CD4-positive, alpha-beta T cell treated with Interleukin-15 for 4 hours (primary cell): Measurements from ENCODE around the gene ABCA6.
"Not testable (repeated sequence)": the region's sequence is repeated elsewhere in the genome, so short reads cannot be mapped to it uniquely, and the experiment has no call there.

Experiments used
- DNase-seq: peaks from one replicate; pipeline ENCODE4 v3.0.0-alpha.2; 2020; ENCODE audit warnings: low spot score

ABCA6 gene

GRCh38 chr17:69141431-69142174 lies at the start of gene ABCA6:
Gene ABCA6, minus strand, starts transcription at chr17:69141895. Its CDS starts 1,192 bp downstream, at chr17:69140703.
- DNase-seq: no peak

- no peak for DNase-seq
These were observed 47.1 kb upstream of the ABCA6 start for GRCh38 chr17:69188796-69189195.

GRCh38 chr17:69188064-69188463 lies 46.4 kb upstream of the ABCA6 start:
- no peak for DNase-seq

- no peak for DNase-seq
These were observed 45.6 kb upstream of the ABCA6 start for GRCh38 chr17:69187294-69187693.

- no peak for DNase-seq
These were observed 37.7 kb upstream of the ABCA6 start for GRCh38 chr17:69179227-69179952.

GRCh38 chr17:69176457-69176795 lies 34.7 kb upstream of the ABCA6 start:
- no peak for DNase-seq

- no peak for DNase-seq
These were observed 34.1 kb upstream of the ABCA6 start for GRCh38 chr17:69175625-69176456.

- DNase-seq: no peak
These were observed 33.5 kb upstream of the ABCA6 start for GRCh38 chr17:69175262-69175624.

- DNase-seq: no peak
These were observed 31.4 kb upstream of the ABCA6 start for GRCh38 chr17:69173118-69173517.

GRCh38 chr17:69170377-69170776 lies 28.7 kb upstream of the ABCA6 start:
- DNase-seq: no peak

- DNase-seq: not testable (repeated sequence)
These were observed 26.9 kb upstream of the ABCA6 start for GRCh38 chr17:69168642-69169041.

- no peak for DNase-seq
These were observed 25.3 kb upstream of the ABCA6 start for GRCh38 chr17:69166957-69167356.

GRCh38 chr17:69164206-69164605 lies 22.5 kb upstream of the ABCA6 start:
- DNase-seq: no peak

- DNase-seq: no peak
These were observed 17.7 kb upstream of the ABCA6 start for GRCh38 chr17:69159418-69159817.

GRCh38 chr17:69154267-69154666 lies 12.6 kb upstream of the ABCA6 start:
- DNase-seq: no peak

GRCh38 chr17:69150333-69150732 lies 8.6 kb upstream of the ABCA6 start:
- no peak for DNase-seq

- DNase-seq: no peak
These were observed 5.8 kb upstream of the ABCA6 start for GRCh38 chr17:69147460-69147859.

- no peak for DNase-seq
These were observed 2.9 kb upstream of the ABCA6 start for GRCh38 chr17:69144331-69145255.

GRCh38 chr17:69143683-69144231 lies 2.1 kb upstream of the ABCA6 start:
- no peak for DNase-seq

GRCh38 chr17:69143151-69143550 lies 1.5 kb upstream of the ABCA6 start:
- no peak for DNase-seq

GRCh38 chr17:69142175-69142802 lies 594 bp upstream of the ABCA6 start:
- DNase-seq: no peak
